ENCODE results near the gene GOLGA6L10. TPM values are rescaled to one million over a fixed set of nuclear protein-coding genes. Genes with fewer than 3 reads are reported as not detected.
"Not testable (repeated sequence)": the region's sequence is repeated elsewhere in the genome, so short reads cannot be mapped to it uniquely, and the experiment has no call there.

The GOLGA6L10 gene
- polyA plus RNA-seq, 3 donors from 2014 or later, result 0.21 TPM; not detected in 2

DNA sequence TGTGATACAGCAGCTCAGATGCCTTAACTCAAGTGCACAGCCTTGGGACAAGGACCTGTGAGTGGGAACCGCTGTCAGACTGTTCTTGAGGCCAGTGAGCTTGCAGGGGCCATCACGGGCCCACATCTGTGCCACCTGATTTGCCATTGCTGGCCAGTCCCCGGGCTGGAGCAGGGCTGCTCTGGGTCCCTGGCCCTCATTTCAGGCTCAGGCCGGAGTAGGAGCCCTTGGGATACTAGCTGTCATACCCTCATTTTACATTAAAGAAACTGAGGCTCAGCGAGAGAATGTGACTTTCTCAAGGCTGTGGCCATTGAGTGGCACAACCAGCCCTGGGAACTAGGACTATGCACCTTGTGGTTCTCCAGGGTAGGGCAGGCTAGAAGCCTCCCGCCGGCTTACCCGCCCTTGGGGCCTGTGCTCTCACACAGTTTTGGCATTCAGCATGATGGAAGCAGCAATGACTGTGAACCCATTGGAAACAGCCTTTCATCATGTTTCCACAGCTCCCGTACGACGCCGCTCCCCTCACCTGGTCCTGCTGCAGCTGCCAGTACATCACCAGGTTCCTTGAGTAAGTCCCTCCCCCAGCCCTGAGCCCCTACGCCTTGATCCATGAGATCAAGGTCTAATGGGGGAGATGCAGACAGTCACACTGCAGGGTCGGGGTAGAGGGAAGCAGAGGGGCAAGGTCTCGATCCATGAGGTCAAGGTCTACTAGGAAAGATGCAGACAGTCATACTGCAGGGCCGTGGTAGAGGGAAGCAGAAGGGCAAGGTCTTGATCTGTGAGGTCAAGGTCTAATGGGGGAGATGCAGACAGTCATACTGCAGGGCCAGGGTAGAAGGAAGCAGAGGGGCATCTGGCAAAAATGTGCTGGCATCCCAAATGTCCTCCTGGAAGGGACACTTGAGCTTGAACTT, 42.2 kb downstream of the GOLGA6L10 start:
- DNase-seq, result no peak
- Mint-ChIP-seq H3K4me3 (no peak overlapping the region), H3K9me3 (peaks cover 0 to 8% (median 0%) of the 10 kb centered on the region in 6 donors), H3K4me1 (no peaks in the 10 kb centered on the region), H3K36me3 (no peaks in the 10 kb centered on the region), H3K27ac (no peak overlapping the region), H3K27me3 (ENCODE audit: low read depth in 3 of 3) (peaks cover 2 to 5% (median 2%) of the 10 kb centered on the region in 3 donors)

DNA sequence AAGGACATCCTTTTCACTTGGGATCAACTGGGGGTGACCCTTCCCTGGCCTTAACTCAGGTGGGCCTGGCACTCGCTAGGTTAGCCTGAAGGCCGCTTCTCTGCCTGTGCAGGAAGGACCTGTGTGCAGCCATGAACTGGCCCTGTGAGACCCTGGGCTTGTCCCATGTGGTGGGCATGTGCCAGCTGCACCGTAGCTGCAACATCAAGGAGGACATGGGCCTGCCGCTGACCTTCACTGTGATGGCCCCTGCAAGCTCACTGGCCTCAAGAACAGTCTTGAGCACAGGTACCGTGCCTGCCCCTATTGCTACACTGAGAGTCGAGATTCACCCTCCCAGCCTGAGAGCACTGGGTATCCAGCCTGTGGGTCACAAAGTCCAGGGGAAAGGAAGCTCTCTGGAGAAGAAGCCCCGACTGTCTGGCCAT, 43.6 kb downstream of the GOLGA6L10 start:
- Mint-ChIP-seq H3K36me3 (no peaks in the 10 kb centered on the region), H3K27me3 (ENCODE audit: low read depth in 3 of 3) (peaks cover 0 to 5% (median 2%) of the 10 kb centered on the region in 3 donors), H3K27ac (no peak overlapping the region), H3K9me3 (peaks cover 0 to 4% (median 0%) of the 10 kb centered on the region in 6 donors), H3K4me1 (no peaks in the 10 kb centered on the region), H3K4me3 (no peak overlapping the region)
- no peak for DNase-seq

DNA sequence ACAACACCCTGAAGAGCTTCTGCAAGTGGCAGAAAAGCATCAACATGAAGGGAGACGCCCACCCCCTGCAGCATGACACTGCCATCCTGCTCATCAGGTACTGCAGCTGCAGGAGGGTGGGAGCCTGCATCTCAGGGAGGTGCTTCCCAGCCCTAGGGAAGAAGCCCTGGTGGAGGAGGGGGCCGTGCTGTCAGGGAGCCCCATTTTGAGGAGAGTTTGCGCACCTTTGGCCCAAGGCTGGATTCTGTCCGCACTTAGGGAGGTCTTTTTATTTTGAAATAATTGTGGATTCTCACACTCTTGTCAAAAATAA, 44.5 kb downstream of the GOLGA6L10 start:
- no peaks in the 10 kb centered on the region for H3K4me1 Mint-ChIP-seq
- no peak overlapping the region for H3K4me3 Mint-ChIP-seq
- no peak overlapping the region for H3K27ac Mint-ChIP-seq
- no peak for DNase-seq
- H3K36me3 Mint-ChIP-seq, result no peaks in the 10 kb centered on the region
- peaks cover 0 to 4% (median 0%) of the 10 kb centered on the region in 3 donors for H3K27me3 Mint-ChIP-seq (ENCODE audit: low read depth in 3 of 3)
- H3K9me3 Mint-ChIP-seq, result no peaks in the 10 kb centered on the region

DNA sequence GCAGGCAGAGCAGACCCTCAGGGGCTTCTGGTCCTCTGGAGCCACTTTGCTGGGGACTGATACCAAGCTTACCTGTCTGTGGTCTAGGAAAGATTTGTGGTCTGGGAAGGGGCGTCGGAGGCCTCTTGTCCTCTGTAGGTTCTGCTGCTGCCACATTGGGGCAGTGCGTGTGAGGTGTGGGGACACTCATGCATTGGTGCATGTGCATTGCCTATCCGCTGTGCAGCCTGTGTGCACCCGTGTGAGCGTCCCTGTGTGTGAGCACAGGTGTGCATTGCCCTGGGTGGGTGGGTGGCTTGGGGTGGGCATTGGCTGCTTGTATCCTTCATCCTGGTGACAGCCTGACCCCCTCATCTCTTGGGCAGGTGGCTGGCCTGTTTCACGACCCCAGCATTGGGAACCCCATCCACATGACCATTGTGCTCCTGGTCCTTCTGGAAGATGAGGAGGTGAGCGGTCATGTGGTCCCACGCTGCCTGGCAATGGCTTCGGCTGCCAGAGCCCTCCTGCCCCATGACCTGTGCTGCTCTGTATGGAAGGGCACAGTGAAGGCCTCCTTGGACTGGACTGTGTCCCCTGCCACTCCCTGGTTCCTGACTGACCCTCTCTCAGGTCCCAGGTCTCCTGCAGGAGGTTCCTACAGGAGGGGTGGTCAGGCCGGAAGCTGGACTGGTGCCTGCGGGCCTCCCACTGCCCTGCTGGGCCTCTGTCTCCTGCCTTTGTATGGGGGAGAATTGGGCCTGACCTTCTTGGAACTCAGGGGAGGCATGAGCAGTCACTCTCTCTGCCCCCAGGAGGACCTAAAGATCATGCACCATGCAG, 45.1 kb downstream of the GOLGA6L10 start:
- peaks cover 0 to 2% (median 0%) of the 10 kb centered on the region in 3 donors for H3K27me3 Mint-ChIP-seq (ENCODE audit: low read depth in 3 of 3)

DNA sequence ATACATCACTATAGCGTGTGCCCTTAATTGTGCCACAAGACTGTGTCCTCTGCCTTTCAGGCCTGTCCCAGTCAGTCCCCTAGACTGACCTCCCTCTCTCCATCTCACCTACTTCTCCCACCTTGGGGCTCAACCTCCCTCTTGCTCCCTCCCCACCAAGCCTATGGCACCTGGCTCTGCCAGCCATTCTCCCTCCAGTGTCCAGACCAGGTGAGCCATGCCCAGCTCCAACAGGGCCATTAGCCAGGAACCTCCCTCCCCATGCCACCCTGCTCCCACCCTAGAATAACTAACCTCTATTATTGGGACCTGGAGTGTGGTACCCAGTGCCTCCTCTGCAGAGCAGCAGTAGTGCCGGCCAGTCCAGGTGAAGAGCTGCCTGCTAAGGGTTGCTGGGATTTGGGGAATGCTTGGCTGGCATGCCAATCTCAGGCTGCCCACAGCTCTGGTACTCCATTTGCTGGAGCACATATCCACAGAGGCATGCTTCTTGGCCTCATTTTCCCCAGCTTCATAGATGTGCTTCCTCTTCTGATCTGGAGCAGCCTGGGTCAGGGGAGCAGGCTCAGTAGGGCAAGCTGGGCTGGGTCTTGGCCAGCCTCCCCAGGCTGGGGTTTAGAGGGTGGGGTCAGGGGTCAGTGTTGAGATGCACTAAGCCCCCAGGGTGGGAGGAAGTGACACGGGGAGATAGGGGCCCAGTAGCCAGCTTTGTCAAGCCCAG, 47.8 kb downstream of the GOLGA6L10 start:
- Mint-ChIP-seq H3K27ac (peak overlapping the region in 1 of 6 donors; percentile 59), H3K9me3 (no peaks in the 10 kb centered on the region), H3K4me1 (peaks cover 15% of the 10 kb centered on the region in 2 donors), H3K27me3 (ENCODE audit: low read depth in 3 of 3) (peaks cover 0 to 6% (median 0%) of the 10 kb centered on the region in 3 donors), H3K4me3 (no peak overlapping the region), H3K36me3 (no peaks in the 10 kb centered on the region)
- DNase-seq, result no peak

More for the DNA sequence above, 45.1 kb downstream of the GOLGA6L10 start:
- Mint-ChIP-seq H3K27ac (no peak overlapping the region), H3K4me1 (no peaks in the 10 kb centered on the region), H3K36me3 (no peaks in the 10 kb centered on the region), H3K9me3 (no peaks in the 10 kb centered on the region), H3K4me3 (no peak overlapping the region)
- DNase-seq, result no peak

DNA sequence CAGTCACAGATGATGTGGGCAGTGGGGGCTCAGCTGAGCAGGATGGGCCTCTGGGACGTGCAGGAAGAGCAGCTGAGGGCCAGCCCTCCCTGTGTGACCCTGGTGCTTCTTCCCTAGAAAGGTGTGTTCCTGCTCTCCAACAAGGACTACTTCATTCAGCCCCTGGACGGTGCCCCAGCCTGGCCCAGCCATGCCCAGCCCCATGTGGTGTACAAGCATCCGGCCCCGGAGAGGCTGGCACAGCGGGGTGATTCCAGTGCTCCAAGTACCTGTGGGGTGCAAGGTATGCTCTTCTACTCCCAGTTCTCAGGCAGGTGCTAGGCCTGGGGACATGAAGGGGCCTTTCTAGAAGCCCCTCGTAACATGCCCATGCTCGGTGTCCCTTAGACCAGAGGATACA, 48.4 kb downstream of the GOLGA6L10 start:
- Mint-ChIP-seq H3K27ac (peak overlapping the region in 1 of 6 donors; percentile 59), H3K9me3 (no peaks in the 10 kb centered on the region), H3K4me3 (no peak overlapping the region), H3K27me3 (ENCODE audit: low read depth in 3 of 3) (peaks cover 0 to 6% (median 0%) of the 10 kb centered on the region in 3 donors), H3K36me3 (no peaks in the 10 kb centered on the region), H3K4me1 (peaks cover 15% of the 10 kb centered on the region in 2 donors)
- DNase-seq, result no peak

DNA sequence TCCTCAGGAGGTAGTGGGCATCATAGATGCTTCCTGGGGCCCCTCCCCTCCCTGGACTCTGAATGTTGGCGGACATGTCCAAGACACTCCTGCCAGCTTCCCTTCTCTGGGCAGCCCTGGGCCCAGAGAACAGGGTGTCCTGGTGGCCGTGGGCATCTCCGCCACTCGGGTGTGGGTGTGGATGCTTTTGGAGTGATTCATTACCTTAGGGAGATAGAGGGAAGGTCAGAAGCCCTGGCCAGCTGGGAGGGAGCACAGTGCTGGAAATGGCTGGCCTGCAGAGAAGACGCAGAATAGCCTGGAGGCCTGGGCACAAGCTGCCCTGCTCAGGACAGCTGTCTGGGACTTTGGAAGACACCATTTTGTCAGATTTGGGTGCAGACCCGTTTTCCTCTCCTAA, 48.9 kb downstream of the GOLGA6L10 start:
- H3K27ac Mint-ChIP-seq; H3K36me3 Mint-ChIP-seq; H3K9me3 Mint-ChIP-seq; DNase-seq; H3K27me3 Mint-ChIP-seq (ENCODE audit: low read depth in 3 of 3); H3K4me3 Mint-ChIP-seq: not testable (repeated sequence)
- H3K4me1 Mint-ChIP-seq, result peaks cover 15% of the 10 kb centered on the region in 2 donors

DNA sequence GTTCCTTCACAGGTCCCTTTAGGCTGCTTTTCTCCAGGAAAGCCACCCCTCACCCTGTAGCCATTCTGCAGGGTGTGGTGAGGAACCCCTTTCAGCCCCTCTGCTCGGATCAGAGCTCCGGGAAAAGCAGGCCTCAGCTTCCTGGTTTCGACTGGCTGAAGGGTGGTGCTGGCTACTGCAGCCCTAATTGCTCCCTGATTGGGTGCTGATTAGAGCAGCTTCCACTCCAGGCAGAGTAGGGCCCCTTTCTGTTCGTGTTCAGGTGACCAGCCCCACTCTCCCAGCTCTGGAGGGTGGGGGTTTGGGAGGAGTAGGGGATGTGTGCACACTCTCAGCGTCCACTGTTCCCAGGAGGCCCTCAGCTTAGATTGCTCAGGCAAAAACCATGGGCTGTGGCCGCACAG, 49.8 kb downstream of the GOLGA6L10 start:
- not testable (repeated sequence) for H3K36me3 Mint-ChIP-seq; H3K27me3 Mint-ChIP-seq (ENCODE audit: low read depth in 3 of 3); DNase-seq; H3K9me3 Mint-ChIP-seq; H3K27ac Mint-ChIP-seq; H3K4me3 Mint-ChIP-seq
- H3K4me1 Mint-ChIP-seq, result peaks cover 15% of the 10 kb centered on the region in 2 donors

DNA sequence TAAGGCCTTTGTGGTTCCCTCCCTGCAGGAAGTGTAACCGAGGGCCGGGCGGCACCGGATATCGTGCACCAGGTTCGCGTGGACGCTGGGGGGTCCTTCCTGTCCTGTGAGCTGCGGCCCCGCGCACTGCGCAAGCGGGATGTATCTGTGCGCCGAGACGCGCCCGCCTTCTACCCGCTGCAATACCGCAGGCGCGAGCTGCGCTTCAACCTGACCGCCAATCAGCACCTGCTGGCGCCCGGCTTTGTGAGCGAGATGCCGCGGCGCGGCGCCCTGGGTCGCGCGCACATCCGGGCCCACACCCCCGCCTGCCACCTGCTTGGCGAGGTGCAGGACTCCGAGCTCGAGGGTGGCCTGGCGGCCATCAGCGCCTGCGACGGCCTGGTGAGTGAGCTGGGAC, 50.8 kb downstream of the GOLGA6L10 start:
- Mint-ChIP-seq H3K36me3 (no peaks in the 10 kb centered on the region), H3K27ac (peak overlapping the region in 3 of 6 donors; percentile 16 to 65 (median 64)), H3K9me3 (no peaks in the 10 kb centered on the region), H3K4me1 (peaks cover 15% of the 10 kb centered on the region in 2 donors), H3K27me3 (ENCODE audit: low read depth in 3 of 3) (peaks cover 0 to 6% (median 0%) of the 10 kb centered on the region in 3 donors), H3K4me3 (peak overlapping the region in 4 of 5 donors; percentile 28 to 69 (median 50))
- peak; percentile 65 to 84 (median 78) for DNase-seq

DNA sequence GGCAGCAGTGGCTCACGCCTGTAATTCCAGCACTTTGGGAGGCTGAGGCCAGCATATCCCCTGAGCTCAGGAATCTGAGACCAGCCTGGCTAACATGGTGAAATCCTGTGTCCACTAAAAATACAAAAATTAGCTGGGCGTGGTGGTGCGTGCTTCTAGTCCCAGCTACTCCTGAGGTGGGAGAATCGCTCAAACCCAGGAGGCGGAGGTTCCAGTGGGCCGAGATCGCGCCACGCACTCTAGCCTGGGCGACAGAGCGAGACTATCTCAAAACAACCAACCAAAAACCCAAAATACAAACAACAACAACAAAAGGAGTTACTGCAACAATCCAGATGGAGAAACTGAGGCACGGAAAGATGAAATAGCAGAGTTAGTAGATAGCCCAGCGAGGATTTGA, 51.2 kb downstream of the GOLGA6L10 start:
- DNase-seq, result no peak

DNA sequence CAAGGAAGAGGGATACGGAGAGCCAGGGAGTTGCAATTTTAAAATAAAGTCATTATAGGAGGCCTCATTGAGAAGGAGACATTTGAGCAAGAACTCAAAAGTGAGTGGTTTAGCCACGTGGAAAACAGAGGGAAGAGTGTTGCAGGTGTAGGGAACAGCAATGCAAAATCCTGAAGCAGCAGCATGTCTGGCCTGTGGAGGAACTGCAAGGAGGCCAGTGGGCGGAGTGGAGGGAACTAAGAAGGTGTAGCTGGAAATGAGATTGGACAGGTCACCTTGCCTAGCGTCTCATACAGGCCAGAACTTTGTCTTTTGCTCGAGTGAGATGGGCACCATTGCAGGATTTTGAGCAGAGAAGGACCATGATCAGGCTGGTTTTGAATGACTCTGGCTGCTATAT, 51.7 kb downstream of the GOLGA6L10 start:
- Mint-ChIP-seq H3K36me3 (no peaks in the 10 kb centered on the region), H3K4me3 (peak overlapping the region; percentile 8 to 49 (median 39)), H3K9me3 (no peaks in the 10 kb centered on the region), H3K4me1 (peaks cover 15% of the 10 kb centered on the region in 2 donors), H3K27ac (peak overlapping the region; percentile 24 to 84 (median 73)), H3K27me3 (ENCODE audit: low read depth in 3 of 3) (peaks cover 0 to 6% (median 0%) of the 10 kb centered on the region in 3 donors)
- DNase-seq, result no peak

More for the DNA sequence above, 51.2 kb downstream of the GOLGA6L10 start:
- Mint-ChIP-seq H3K27me3 (ENCODE audit: low read depth in 3 of 3) (peaks cover 0 to 6% (median 0%) of the 10 kb centered on the region in 3 donors), H3K27ac (peak overlapping the region in 5 of 6 donors; percentile 16 to 84 (median 79)), H3K4me3 (peak overlapping the region in 4 of 5 donors; percentile 28 to 69 (median 53)), H3K4me1 (peaks cover 15% of the 10 kb centered on the region in 2 donors), H3K36me3 (no peaks in the 10 kb centered on the region), H3K9me3 (no peaks in the 10 kb centered on the region)

DNA sequence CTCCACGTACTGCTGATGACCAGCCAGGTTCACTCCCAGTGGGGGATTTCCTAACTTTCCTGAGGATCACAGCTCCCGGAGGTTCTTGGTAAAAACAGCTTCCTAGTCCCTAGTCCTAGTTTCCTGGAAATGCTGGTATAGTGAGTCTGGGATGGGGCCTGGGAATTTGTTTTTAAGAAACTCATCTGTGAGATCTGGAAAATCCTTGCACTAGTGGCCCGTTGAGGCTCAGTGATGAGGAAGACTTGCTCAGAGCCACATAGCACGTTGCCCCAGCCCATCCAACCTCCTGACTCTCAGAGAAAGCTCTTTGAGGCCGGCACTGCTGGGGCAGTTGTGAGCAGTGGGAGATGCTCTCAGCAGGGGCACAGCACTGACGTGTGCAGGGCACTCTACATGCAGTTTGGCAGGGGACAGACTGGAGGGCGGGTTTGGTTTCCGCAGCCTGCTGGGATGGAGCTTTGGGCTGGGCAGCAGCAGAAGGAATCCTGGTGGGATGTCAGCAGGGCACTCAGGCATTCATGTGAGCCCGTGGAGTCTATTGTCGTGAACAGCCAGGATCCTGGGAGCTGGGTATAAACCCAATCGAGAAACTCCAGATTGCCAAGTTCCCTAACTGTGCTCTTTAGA, 55.1 kb downstream of the GOLGA6L10 start:
- Mint-ChIP-seq H3K27me3 (ENCODE audit: low read depth in 3 of 3) (peaks cover 0 to 6% (median 0%) of the 10 kb centered on the region in 3 donors), H3K4me1 (peaks cover 15% of the 10 kb centered on the region in 2 donors), H3K36me3 (no peaks in the 10 kb centered on the region), H3K9me3 (no peaks in the 10 kb centered on the region), H3K27ac (no peak overlapping the region), H3K4me3 (no peak overlapping the region)
- DNase-seq, result no peak

DNA sequence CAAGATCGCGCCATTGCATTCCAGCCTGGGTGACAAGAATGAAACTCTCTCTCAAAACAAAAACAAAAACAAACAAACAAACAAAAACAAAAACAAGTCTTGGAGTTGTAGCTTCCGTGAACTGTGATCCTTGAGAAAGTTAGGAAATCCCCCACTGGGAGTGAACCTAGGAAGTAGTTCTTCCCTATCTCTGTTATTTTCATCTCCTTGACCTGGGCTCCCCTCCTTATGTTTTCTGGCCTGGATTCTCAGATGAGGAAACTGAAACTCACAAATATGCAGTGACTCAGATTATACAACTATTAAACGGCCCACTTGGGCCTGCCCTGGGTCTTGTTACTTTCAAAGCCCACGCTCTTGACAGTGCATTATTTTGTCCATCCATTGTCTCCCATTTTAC, 57.0 kb downstream of the GOLGA6L10 start:
- H3K36me3 Mint-ChIP-seq, result no peaks in the 10 kb centered on the region
- peaks cover 0 to 5% (median 2%) of the 10 kb centered on the region in 3 donors for H3K27me3 Mint-ChIP-seq (ENCODE audit: low read depth in 3 of 3)
- peaks cover under 1 to 3% of the 10 kb centered on the region in 2 donors for H3K4me1 Mint-ChIP-seq
- H3K9me3 Mint-ChIP-seq, result peaks cover 0 to 2% (median 0%) of the 10 kb centered on the region in 6 donors
- DNase-seq, result no peak
- no peak overlapping the region for H3K4me3 Mint-ChIP-seq
- no peak overlapping the region for H3K27ac Mint-ChIP-seq

Data from immature natural killer cell (primary cell).